ENCODE measurements around the gene MBNL2. TPM values are rescaled to one million over a fixed set of nuclear protein-coding genes. Genes with fewer than 3 reads are reported as not detected.

The MBNL2 gene
- total and polyA plus RNA-seq, 10 of the 15 experiments (the other 5 are each of a cell fraction or from before 2014, with no cell fraction given), result 1.6 to 9.7 (median 6.7) TPM

DNA sequence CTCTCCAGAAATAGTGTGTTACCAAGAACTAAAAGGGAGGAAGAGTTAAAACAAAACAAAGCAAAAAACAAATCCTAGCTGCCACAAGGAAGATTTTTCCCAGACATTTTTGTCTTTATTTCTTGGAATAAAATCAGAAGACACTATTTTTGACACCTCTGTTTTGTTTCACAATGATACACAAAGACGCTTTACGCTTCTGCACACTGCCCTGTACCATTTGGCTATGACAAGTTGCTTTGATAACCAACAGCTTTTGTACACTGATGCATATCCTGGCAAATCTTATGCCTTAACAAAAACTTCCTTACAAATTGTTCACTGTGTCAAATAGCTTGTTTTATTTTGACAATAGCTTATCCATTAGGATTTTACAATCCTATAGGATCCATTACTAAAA is 108.3 kb downstream of the MBNL2 start:
- H3K9me3 ChIP-seq (replicated peaks; ENCODE audit: control insufficient read depth, insufficient read depth, low read length), result no peaks in the 10 kb centered on the region
- CTCF ChIA-PET, result interaction anchor here (0.6 to 2.1 kb wide), 3 partner anchors 13 to 221 kb away, joined by 3 to 7 read pairs (median 3); no protein-coding TSS in a partner anchor
- in situ Hi-C loops (cut with MboI) (no loop called here), intact Hi-C loops (cut with micrococcal nuclease; ENCODE audit: unreplicated experiment) (no loop called here)
- SMC1A ChIA-PET (ENCODE audit: uncharacterized antibody, unreplicated experiment), result interaction anchor here (0.6 kb wide), 1 partner anchor 31 kb away, joined by 4 read pairs; no protein-coding TSS in a partner anchor
- WGBS (ENCODE audit: insufficient coverage, insufficient replicate concordance, low lambda C conversion rate, missing lambda C conversion rate), result 100% methylated on average over 2 of the region's 2 CpGs
- no peaks in the 10 kb centered on the region for H4K20me1 ChIP-seq (ENCODE audit: control insufficient read depth, insufficient read depth)
- no peak overlapping the region for H2AFZ ChIP-seq (ENCODE audit: control insufficient read depth, low read depth, low read length)
- H3K27me3 ChIP-seq (replicated peaks in 1 of 2; ENCODE audit: control insufficient read depth in 2 of 2, insufficient read depth in 2 of 2, low read length in 1 of 2), result no peaks in the 10 kb centered on the region
- no peaks in the 10 kb centered on the region for H3K79me2 ChIP-seq (ENCODE audit: control insufficient read depth, insufficient read depth, low read length)
- no peaks in the 10 kb centered on the region for H3K36me3 ChIP-seq (ENCODE audit: control insufficient read depth in 2 of 2, insufficient read depth in 2 of 2, low read length in 1 of 2)
- H3K4me3 ChIP-seq, result no peak overlapping the region
- FAIRE-seq (no peak), ATAC-seq (no peak), DNase-seq (ENCODE audit: low read depth, low spot score) (no peak)
- H3K4me1 ChIP-seq (ENCODE audit: control insufficient read depth, insufficient read depth, low read length), result no peaks in the 10 kb centered on the region
- no peak overlapping the region for H3K4me2 ChIP-seq (ENCODE audit: control insufficient read depth, insufficient read depth)
- H3K27ac ChIP-seq (ENCODE audit: control insufficient read depth, insufficient read depth), result no peak overlapping the region
- no peak for TF ChIP-seq NRF1 (conservative IDR thresholded peaks at IDR 0.05; ENCODE audit: low read depth, low read length)
- TF ChIP-seq TCF7 (IDR thresholded peaks at IDR 0.05; ENCODE audit: borderline replicate concordance), result no peak
- TF ChIP-seq, protein P1, sequence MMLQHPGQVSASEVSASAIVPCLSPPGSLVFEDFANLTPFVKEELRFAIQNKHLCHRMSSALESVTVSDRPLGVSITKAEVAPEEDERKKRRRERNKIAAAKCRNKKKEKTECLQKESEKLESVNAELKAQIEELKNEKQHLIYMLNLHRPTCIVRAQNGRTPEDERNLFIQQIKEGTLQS (IDR thresholded peaks at IDR 0.05; ENCODE audit: borderline replicate concordance, extremely low read depth, low read depth, low read length), result no peak
- TF ChIP-seq, protein P2, sequence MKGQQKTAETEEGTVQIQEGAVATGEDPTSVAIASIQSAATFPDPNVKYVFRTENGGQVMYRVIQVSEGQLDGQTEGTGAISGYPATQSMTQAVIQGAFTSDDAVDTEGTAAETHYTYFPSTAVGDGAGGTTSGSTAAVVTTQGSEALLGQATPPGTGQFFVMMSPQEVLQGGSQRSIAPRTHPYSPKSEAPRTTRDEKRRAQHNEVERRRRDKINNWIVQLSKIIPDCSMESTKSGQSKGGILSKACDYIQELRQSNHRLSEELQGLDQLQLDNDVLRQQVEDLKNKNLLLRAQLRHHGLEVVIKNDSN (IDR thresholded peaks at IDR 0.05; ENCODE audit: borderline replicate concordance, extremely low read length, insufficient read depth, low read depth, low read length), result no peak
- no peak for TF ChIP-seq MYB (IDR thresholded peaks at IDR 0.05; ENCODE audit: borderline replicate concordance, low read depth, low read length)
- no peak for TF ChIP-seq IRF5 (IDR thresholded peaks at IDR 0.05; ENCODE audit: borderline replicate concordance)
- no peak for TF ChIP-seq WRNIP1 (IDR thresholded peaks at IDR 0.05; ENCODE audit: borderline replicate concordance, low read depth, low read length)
- TF ChIP-seq, protein P3, sequence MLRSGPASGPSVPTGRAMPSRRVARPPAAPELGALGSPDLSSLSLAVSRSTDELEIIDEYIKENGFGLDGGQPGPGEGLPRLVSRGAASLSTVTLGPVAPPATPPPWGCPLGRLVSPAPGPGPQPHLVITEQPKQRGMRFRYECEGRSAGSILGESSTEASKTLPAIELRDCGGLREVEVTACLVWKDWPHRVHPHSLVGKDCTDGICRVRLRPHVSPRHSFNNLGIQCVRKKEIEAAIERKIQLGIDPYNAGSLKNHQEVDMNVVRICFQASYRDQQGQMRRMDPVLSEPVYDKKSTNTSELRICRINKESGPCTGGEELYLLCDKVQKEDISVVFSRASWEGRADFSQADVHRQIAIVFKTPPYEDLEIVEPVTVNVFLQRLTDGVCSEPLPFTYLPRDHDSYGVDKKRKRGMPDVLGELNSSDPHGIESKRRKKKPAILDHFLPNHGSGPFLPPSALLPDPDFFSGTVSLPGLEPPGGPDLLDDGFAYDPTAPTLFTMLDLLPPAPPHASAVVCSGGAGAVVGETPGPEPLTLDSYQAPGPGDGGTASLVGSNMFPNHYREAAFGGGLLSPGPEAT (IDR thresholded peaks at IDR 0.05; ENCODE audit: low read depth), result no peak
- TF ChIP-seq RELA (IDR thresholded peaks at IDR 0.05; ENCODE audit: borderline replicate concordance, partially characterized antibody), result no peak
- TF ChIP-seq TCF3 (IDR thresholded peaks at IDR 0.05; ENCODE audit: borderline replicate concordance, insufficient read depth, low read depth, low read length), result no peak
- no peak for TF ChIP-seq ZNF384 (IDR thresholded peaks at IDR 0.05; ENCODE audit: borderline replicate concordance, low read depth, low read length)
- TF ChIP-seq, protein P4, sequence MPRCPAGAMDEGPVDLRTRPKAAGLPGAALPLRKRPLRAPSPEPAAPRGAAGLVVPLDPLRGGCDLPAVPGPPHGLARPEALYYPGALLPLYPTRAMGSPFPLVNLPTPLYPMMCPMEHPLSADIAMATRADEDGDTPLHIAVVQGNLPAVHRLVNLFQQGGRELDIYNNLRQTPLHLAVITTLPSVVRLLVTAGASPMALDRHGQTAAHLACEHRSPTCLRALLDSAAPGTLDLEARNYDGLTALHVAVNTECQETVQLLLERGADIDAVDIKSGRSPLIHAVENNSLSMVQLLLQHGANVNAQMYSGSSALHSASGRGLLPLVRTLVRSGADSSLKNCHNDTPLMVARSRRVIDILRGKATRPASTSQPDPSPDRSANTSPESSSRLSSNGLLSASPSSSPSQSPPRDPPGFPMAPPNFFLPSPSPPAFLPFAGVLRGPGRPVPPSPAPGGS (IDR thresholded peaks at IDR 0.05; ENCODE audit: borderline replicate concordance, insufficient read depth, low read depth, low read length, poor library complexity, severe bottlenecking), result no peak
- TF ChIP-seq KAT2A (conservative IDR thresholded peaks at IDR 0.05; ENCODE audit: control insufficient read depth, low read depth, low read length), result no peak
- TF ChIP-seq KDM1A (IDR thresholded peaks at IDR 0.05; ENCODE audit: borderline replicate concordance), result no peak
- TF ChIP-seq ZNF207 (IDR thresholded peaks at IDR 0.05; ENCODE audit: borderline replicate concordance), result no peak
- TF ChIP-seq BACH1 (IDR thresholded peaks at IDR 0.05; ENCODE audit: borderline replicate concordance), result no peak
- RAD21 ChIA-PET (ENCODE audit: unreplicated experiment), result no interaction called here
- H3K9ac ChIP-seq (ENCODE audit: control insufficient read depth, insufficient read depth, low read length), result no peak overlapping the region
- no TSS peak for BruUV-seq (replicated peaks)
- POLR2A ChIA-PET, result no interaction called here

All from GM12878 (cell line).